Progenitor cell of endocrine pancreas (in vitro differentiated cells): ENCODE measurements around the gene IMPG2. TPM values are rescaled to one million over a fixed set of nuclear protein-coding genes. Genes with fewer than 3 reads are reported as not detected.

ENCODE experiments used
- DNase-seq: peaks from one replicate; pipeline ENCODE4 v3.0.0; 2021; ENCODE audit warnings: low spot score; ENCODE audit not compliant: unreplicated experiment
- H3K27ac Mint-ChIP-seq: 2 replicates; pipeline ENCODE4 v1.8.0; 2021; ENCODE audit warnings: mild to moderate bottlenecking, moderate library complexity, mixed read lengths
- H3K27me3 Mint-ChIP-seq: 2 replicates; pipeline ENCODE4 v1.8.0; 2021; ENCODE audit warnings: mixed read lengths
- H3K36me3 Mint-ChIP-seq: 2 replicates; pipeline ENCODE4 v1.8.0; 2022; ENCODE audit warnings: mixed read lengths; ENCODE audit not compliant: insufficient read depth
- H3K4me1 Mint-ChIP-seq: 2 replicates; pipeline ENCODE4 v1.8.0; 2021; ENCODE audit warnings: low read depth, mixed read lengths
- H3K4me3 Mint-ChIP-seq: 2 replicates; pipeline ENCODE4 v1.8.0; 2021; ENCODE audit warnings: low read depth, mild to moderate bottlenecking, moderate library complexity, mixed read lengths
- H3K9me3 Mint-ChIP-seq: 2 replicates; pipeline ENCODE4 v1.8.0; 2021; ENCODE audit warnings: low read depth, mixed read lengths
- total RNA-seq: library from RNA; stranded (reverse); gene quantifications from 2 replicates; pipeline ENCODE4 v1.2.1, GENCODE V29; 2021
- TF ChIP-seq, protein P1 (sequence below): fragments of 200-600 bp; sonication (generic); IDR thresholded peaks from one replicate; pipeline ENCODE4 v1.5.0; 2021; ENCODE audit warnings: antibody characterized with exemption, mild to moderate bottlenecking; ENCODE audit not compliant: unreplicated experiment

IMPG2 gene
- total RNA-seq, 1 donor from 2014 or later = 0.98 TPM

DNA sequence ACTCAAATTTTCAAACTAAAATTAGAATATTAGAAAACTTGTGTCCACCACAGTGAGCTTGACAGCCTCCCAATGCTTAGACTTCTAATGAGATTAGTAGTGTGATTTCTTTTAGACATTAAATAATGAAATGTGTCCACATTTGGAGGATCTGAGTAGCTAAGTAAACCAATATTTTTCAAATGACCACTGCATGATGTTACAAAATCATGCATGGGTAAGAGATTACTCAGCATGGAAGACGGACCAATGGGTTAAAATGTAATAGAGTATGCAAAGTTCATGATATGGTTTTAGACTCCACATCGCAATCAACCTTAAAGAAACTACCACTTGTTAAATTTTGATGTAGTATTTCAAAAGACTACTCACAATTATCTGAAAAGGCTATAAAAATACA is 130.6 kb downstream of the IMPG2 start:
- H3K4me1 Mint-ChIP-seq = no peaks in the 10 kb centered on the region
- DNase-seq = no peak
- no peaks in the 10 kb centered on the region for H3K36me3 Mint-ChIP-seq
- TF ChIP-seq, protein P1, sequence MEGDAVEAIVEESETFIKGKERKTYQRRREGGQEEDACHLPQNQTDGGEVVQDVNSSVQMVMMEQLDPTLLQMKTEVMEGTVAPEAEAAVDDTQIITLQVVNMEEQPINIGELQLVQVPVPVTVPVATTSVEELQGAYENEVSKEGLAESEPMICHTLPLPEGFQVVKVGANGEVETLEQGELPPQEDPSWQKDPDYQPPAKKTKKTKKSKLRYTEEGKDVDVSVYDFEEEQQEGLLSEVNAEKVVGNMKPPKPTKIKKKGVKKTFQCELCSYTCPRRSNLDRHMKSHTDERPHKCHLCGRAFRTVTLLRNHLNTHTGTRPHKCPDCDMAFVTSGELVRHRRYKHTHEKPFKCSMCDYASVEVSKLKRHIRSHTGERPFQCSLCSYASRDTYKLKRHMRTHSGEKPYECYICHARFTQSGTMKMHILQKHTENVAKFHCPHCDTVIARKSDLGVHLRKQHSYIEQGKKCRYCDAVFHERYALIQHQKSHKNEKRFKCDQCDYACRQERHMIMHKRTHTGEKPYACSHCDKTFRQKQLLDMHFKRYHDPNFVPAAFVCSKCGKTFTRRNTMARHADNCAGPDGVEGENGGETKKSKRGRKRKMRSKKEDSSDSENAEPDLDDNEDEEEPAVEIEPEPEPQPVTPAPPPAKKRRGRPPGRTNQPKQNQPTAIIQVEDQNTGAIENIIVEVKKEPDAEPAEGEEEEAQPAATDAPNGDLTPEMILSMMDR = no peak
- no peak overlapping the region for H3K27ac Mint-ChIP-seq
- peaks cover 4% of the 10 kb centered on the region for H3K9me3 Mint-ChIP-seq
- H3K4me3 Mint-ChIP-seq = no peak overlapping the region
- H3K27me3 Mint-ChIP-seq = no peaks in the 10 kb centered on the region

DNA sequence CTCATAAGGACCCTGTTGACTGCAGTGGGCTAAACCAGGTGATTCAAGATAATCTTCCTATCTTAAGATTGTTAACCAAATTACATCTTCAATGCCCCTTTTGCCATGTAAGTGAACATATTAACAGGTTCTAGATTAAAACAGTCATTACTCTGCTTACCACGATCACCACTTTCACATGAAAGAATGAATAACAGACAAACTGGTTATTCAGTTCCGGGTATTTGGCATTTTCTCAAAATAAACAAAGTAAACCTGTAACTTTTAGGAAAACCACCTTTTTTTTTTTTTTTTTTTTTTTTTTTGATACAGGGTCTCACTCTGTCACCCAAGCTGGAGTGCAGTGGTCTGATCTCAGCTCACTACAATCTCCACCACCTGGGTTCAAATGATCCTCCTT is 131.2 kb downstream of the IMPG2 start:
- no peak for DNase-seq
- no peaks in the 10 kb centered on the region for H3K27me3 Mint-ChIP-seq
- TF ChIP-seq, protein P1 = no peak

DNA sequence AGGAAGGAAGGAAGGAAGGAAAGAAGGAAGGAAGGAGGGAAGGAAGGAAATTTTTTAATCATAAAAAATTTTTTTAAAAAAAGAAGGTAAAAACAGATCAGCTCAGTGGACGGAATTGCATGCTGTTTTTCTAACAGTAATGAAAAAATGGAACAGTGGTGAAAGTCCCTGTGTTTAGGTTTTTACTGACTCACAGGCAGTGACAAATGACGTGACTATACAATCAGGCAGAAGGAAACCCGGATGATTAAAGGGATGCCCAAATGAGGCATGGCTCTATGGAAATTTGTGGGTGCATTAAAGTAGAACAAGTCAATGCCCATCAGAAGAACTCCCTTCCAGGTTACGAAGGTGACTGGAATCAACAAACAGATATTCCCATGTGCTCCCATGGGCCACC is 135.0 kb downstream of the IMPG2 start:
- no peaks in the 10 kb centered on the region for H3K36me3 Mint-ChIP-seq
- H3K27me3 Mint-ChIP-seq = no peaks in the 10 kb centered on the region
- no peak for DNase-seq
- no peaks in the 10 kb centered on the region for H3K4me1 Mint-ChIP-seq
- no peak overlapping the region for H3K27ac Mint-ChIP-seq
- H3K9me3 Mint-ChIP-seq = peaks cover 3% of the 10 kb centered on the region
- no peak overlapping the region for H3K4me3 Mint-ChIP-seq
- TF ChIP-seq, protein P1 = no peak

More for the DNA sequence above, 131.2 kb downstream of the IMPG2 start:
- H3K36me3 Mint-ChIP-seq = no peaks in the 10 kb centered on the region
- no peak overlapping the region for H3K27ac Mint-ChIP-seq
- H3K4me1 Mint-ChIP-seq = no peaks in the 10 kb centered on the region
- peaks cover 3% of the 10 kb centered on the region for H3K9me3 Mint-ChIP-seq
- H3K4me3 Mint-ChIP-seq = no peak overlapping the region

DNA sequence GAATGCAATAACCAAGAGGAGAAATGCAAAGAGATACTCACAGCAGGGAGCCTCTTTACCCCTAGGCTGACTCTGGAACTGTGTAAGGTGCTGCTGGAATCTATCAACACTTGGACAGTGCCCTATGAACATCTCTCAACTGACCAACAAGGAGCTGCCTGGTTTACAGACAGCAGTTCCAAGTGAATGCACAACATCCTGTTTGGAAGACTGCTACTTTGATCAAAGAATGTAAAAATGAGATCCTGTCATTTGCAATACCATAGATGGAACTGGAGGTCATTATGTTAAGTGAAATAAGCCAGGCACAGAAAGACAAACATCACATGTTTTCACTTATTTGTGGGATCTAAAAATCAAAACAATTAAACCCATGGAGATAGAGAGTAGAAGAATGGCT is 136.3 kb downstream of the IMPG2 start:
- DNase-seq = no peak
- Mint-ChIP-seq H3K4me3 (no peak overlapping the region), H3K27me3 (no peaks in the 10 kb centered on the region), H3K36me3 (no peaks in the 10 kb centered on the region), H3K4me1 (no peaks in the 10 kb centered on the region), H3K27ac (peak overlapping the region; percentile 42), H3K9me3 (peaks cover 3% of the 10 kb centered on the region)
- TF ChIP-seq, protein P1 = no peak

DNA sequence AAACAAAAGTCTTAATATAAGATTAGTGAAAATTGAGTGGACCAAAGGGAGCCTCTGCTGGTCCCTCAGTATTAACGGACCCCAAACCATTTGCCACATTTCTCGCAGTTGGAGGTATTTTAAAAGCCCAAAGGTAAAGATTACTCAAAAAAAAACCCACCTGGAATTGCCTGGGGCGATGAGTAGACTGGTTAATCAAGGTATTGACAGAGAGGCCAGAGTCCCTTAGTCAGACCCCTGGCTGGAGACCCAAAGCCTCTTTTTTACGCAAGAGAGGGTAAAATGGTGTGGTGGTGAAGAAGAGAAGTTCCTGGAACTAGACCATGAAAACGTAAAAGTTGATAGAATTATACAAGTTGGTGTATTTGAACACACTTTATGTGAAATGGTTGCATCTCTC is 137.2 kb downstream of the IMPG2 start:
- no peak overlapping the region for H3K27ac Mint-ChIP-seq
- DNase-seq = no peak
- no peaks in the 10 kb centered on the region for H3K9me3 Mint-ChIP-seq
- no peaks in the 10 kb centered on the region for H3K36me3 Mint-ChIP-seq
- no peak overlapping the region for H3K4me3 Mint-ChIP-seq
- TF ChIP-seq, protein P1 = no peak
- H3K4me1 Mint-ChIP-seq = no peaks in the 10 kb centered on the region
- no peaks in the 10 kb centered on the region for H3K27me3 Mint-ChIP-seq
